GM15510 (cell line): ENCODE data around the gene GRWD1.

Experiments
- POLR2A ChIP-seq: IDR thresholded peaks from 3 replicates; pipeline ENCODE4 v1.6.1; 2011; ENCODE audit warnings: borderline replicate concordance; ENCODE audit not compliant: insufficient read length; ENCODE audit errors: extremely low read depth

Gene GRWD1

GRCh38 chr19:48415395-48415794, 30.4 kb upstream of the GRWD1 start:
- TF ChIP-seq POLR2A: no peak

GRCh38 chr19:48415806-48416221, 30.0 kb upstream of the GRWD1 start:
- no peak for TF ChIP-seq POLR2A

GRCh38 chr19:48417421-48417820, 28.4 kb upstream of the GRWD1 start:
- no peak for TF ChIP-seq POLR2A

GRCh38 chr19:48418317-48419064, 27.3 kb upstream of the GRWD1 start:
- TF ChIP-seq POLR2A: no peak

DNA sequence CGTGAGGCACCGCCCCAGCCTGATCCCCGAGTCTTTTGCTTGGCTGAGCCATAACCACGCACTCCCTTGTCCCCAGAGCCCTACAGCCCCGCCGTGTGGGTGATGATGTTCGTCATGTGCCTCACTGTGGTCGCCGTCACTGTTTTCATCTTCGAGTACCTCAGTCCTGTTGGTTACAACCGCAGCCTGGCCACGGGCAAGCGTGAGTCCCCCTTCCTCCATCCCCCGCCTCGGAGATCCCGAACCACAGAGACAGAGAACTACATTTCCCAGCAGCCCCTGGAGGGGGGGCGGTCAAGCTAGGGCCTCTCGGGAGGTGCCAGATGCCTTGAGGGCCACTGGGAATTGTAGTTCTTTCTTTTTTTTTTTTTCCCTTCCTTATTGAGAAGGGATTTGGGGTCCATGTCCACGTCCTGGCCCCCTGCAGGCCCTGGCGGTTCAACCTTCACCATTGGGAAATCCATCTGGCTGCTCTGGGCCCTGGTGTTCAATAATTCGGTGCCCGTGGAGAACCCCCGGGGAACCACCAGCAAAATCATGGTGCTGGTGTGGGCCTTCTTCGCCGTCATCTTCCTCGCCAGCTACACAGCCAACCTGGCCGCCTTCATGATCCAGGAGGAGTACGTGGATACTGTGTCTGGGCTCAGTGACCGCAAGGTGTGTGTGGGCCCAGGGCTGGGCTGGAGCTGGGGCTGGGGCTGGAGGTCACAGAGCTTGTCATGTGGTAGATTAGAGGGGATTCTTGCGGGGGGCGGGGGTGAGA, 26.4 kb upstream of the GRWD1 start:
- TF ChIP-seq POLR2A: no peak

GRCh38 chr19:48421548-48421947, 24.2 kb upstream of the GRWD1 start:
- no peak for TF ChIP-seq POLR2A

DNA sequence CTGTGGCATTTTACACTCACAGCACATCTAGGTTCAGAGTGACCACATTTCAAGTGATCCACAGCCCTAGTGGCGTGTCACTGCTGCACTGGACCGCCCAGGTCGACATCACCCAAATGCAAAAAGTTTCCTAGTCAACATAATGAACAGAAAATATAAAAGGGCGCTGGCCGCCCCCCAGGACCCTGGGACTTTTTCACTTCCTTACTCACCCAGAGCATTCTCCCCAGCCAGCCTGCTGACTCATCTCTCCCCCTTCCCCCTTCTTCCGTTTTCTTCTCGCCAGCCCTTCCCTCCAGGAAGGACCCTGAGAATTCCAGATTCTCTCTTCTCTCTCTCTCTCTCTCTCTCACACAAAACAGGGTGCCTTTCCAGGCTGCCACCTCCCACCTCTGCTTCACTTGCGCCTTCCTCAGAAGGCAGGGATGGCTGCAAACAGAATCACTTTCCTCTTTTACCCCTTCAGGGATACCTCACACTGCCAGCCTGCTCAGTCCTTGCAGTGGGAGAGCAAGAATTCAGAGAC, 21.0 kb upstream of the GRWD1 start:
- no peak for TF ChIP-seq POLR2A

GRCh38 chr19:48428670-48429069, 17.1 kb upstream of the GRWD1 start:
- TF ChIP-seq POLR2A: no peak

DNA sequence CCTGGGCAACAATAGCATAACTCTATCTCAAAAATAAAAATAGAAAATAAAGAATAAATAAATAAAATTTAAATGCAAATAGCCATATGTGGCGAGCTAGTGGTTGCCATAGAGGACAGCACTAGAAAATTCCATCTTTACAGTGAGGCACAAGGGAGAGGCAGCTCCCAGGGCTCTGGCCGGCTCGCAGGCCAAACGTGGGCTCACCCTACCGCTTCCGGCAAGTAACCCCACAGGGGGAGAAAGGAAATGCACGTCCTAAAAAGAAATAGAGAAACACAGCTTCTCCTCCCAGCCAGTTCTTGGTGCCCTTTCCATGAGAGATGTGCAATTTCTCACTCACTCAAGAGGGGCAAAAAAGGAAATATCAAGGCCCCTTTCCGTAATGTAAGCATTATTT, 12.4 kb upstream of the GRWD1 start:
- no peak for TF ChIP-seq POLR2A

DNA sequence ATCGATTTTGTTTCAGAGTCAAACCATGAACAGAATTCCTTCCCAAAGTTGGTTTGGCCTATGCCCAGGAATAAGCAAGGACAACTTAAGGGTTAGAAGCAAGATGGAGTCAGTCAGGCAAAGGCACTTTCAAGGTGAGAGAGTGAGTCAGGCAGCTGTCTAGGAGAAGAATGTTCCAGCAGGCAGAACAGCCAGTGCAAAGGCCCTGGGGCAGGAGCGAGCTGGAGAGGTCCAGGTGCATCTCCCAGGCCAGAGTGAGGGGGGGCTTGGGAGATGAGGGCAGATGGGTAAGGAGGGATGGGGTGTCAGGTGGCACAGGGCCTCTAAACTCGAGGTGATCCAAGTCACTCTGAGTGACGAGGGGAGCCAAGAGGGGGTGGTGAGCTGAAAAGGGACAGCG, 9.2 kb upstream of the GRWD1 start:
- TF ChIP-seq POLR2A: no peak

- TF ChIP-seq POLR2A: no peak
These were observed 4.3 kb upstream of the GRWD1 start for GRCh38 chr19:48441360-48442050.

DNA sequence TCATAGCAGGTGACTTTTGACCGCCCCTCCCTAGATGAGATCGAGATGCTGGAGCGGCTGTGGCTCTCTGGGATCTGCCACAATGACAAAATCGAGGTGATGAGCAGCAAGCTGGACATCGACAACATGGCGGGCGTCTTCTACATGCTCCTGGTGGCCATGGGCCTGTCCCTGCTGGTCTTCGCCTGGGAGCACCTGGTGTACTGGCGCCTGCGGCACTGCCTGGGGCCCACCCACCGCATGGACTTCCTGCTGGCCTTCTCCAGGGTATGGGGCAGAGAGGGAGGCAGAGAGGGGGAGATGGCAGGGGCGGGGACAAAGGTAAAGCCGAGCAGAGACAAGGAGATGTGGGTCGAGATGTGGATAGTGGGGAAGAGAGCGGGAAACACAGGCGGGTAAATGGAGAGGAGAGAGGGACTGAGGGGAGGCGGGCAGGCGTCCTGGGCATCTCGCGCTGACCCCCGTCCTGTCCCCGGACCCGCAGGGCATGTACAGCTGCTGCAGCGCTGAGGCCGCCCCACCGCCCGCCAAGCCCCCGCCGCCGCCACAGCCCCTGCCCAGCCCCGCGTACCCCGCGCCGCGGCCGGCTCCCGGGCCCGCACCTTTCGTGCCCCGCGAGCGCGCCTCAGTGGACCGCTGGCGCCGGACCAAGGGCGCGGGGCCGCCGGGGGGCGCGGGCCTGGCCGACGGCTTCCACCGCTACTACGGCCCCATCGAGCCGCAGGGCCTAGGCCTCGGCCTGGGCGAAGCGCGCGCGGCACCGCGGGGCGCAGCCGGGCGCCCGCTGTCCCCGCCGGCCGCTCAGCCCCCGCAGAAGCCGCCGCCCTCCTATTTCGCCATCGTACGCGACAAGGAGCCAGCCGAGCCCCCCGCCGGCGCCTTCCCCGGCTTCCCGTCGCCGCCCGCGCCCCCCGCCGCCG, 3.4 kb upstream of the GRWD1 start:
- TF ChIP-seq POLR2A: no peak

DNA sequence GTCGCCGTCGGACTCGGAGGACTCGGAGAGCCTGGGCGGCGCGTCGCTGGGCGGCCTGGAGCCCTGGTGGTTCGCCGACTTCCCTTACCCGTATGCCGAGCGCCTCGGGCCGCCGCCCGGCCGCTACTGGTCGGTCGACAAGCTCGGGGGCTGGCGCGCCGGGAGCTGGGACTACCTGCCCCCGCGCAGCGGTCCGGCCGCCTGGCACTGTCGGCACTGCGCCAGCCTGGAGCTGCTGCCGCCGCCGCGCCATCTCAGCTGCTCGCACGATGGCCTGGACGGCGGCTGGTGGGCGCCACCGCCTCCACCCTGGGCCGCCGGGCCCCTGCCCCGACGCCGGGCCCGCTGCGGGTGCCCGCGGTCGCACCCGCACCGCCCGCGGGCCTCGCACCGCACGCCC, 2.5 kb upstream of the GRWD1 start:
- no peak for TF ChIP-seq POLR2A

DNA sequence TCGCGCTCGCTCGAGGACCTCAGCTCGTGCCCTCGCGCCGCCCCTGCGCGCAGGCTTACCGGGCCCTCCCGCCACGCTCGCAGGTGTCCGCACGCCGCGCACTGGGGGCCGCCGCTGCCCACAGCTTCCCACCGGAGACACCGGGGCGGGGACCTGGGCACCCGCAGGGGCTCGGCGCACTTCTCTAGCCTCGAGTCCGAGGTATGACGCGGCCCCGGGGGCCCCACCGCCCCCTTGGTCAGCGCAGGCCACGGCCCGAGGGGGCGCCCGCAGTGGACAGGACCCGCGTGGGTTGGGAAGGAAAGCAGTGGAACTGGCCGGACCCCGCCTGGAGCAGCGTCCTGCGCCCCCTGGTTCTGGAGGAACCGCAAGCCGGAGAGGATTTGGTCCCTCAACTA, 2.1 kb upstream of the GRWD1 start:
- no peak for TF ChIP-seq POLR2A
